ENCODE data around the gene RXFP3. TPM values are rescaled to one million over a fixed set of nuclear protein-coding genes. Genes with fewer than 3 reads are reported as not detected.

RXFP3 gene
- total and polyA plus RNA-seq, 2 of the 8 experiments (the other 6 are each of a cell fraction or from before 2014, with no cell fraction given) = 0.15 TPM; not detected in 1

DNA sequence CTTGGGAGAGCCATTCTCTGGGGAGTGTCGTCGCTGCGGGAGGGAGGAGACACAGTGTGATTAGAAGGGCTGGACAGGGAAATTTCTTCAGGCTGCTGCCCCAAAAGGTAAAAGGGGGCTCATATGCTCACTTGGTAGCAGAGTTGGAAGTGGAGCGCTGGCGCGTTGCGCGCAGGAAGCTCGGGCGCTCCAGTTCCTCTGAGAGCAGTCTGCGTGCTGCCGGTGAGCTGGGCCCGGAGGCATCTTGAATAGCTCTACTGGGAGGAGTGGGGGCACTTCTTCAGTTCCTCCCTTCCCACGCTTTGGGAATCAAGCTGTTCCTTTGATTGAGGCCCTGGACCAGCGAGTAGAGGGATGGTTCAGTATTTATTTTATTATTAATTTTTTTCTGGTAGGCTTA is 2.7 kb downstream of the RXFP3 start:
- Histone ChIP-seq H4K5ac (ENCODE audit: insufficient read length, low read depth, low read length) (no peak overlapping the region), H2BK12ac (ENCODE audit: low read depth, low read length) (no peak overlapping the region), H4K20me1 (replicated peaks in 1 of 2; ENCODE audit: control insufficient read depth in 1 of 2, insufficient read depth in 2 of 2, low read length in 2 of 2) (no peaks in the 10 kb centered on the region), H2BK5ac (ENCODE audit: low read depth, low read length) (no peak overlapping the region), H3K9me3 (ENCODE audit: insufficient read depth in 2 of 2, low read depth in 1 of 2, low read length in 1 of 2) (no peaks in the 10 kb centered on the region), H2BK15ac (ENCODE audit: low read length) (no peak overlapping the region), H3K14ac (ENCODE audit: insufficient read length) (no peak overlapping the region), H2BK20ac (ENCODE audit: low read length) (no peak overlapping the region), H4K91ac (replicated peaks; ENCODE audit: insufficient read length, low read length) (no peak overlapping the region), H3K4me2 (ENCODE audit: insufficient read depth in 1 of 2, low read depth in 2 of 2, low read length in 2 of 2) (no peak overlapping the region), H3K27me3 (replicated peaks in 1 of 4; ENCODE audit: control insufficient read depth in 3 of 4, extremely low read depth in 1 of 4, insufficient read depth in 3 of 4, low read length in 3 of 4) (peaks cover 0 to 17% (median 13%) of the 10 kb centered on the region in 4 experiments; a peak in 5 of 7 replicates), H3K56ac (replicated peaks; ENCODE audit: insufficient read length, low read depth, low read length) (no peak overlapping the region), H3K79me1 (ENCODE audit: low read depth, low read length) (no peaks in the 10 kb centered on the region), H3K79me2 (ENCODE audit: control insufficient read depth in 1 of 2, insufficient read depth in 2 of 2, low read length in 2 of 2) (no peaks in the 10 kb centered on the region), H3K4ac (replicated peaks; ENCODE audit: insufficient read length, low read depth, low read length) (no peak overlapping the region), H2AK5ac (ENCODE audit: low read depth, low read length) (no peak overlapping the region), H3K4me3 (ENCODE audit: extremely low read depth in 1 of 4, insufficient read depth in 2 of 4, low read depth in 3 of 4, low read length in 4 of 4) (no peak overlapping the region), H2AFZ (ENCODE audit: low read length) (no peak overlapping the region), H3K36me3 (ENCODE audit: control insufficient read depth in 2 of 4, insufficient read depth in 4 of 4, low read length in 3 of 4) (no peaks in the 10 kb centered on the region), H3K4me1 (replicated peaks in 1 of 4; ENCODE audit: control insufficient read depth in 3 of 4, insufficient read depth in 4 of 4, low read length in 3 of 4) (peaks cover 0 to 4% (median 3%) of the 10 kb centered on the region in 4 experiments; a peak in 3 of 7 replicates), H4K8ac (ENCODE audit: extremely low read depth, insufficient read depth, low read length) (no peak overlapping the region), H3K23me2 (ENCODE audit: low read depth, low read length) (peaks cover 7% of the 10 kb centered on the region), H3K27ac (ENCODE audit: low read depth, low read length) (no peak overlapping the region), H3K9ac (replicated peaks in 1 of 4; ENCODE audit: extremely low read depth in 1 of 4, low read depth in 3 of 4, low read length in 3 of 4) (no peak overlapping the region), H3K23ac (ENCODE audit: insufficient read length) (no peak overlapping the region), H3K18ac (ENCODE audit: extremely low read depth, low read length) (no peak overlapping the region), H2BK120ac (replicated peaks; ENCODE audit: low read depth, low read length) (no peak overlapping the region)
- CTCF ChIA-PET (ENCODE audit: partially characterized antibody) = interaction anchor here (0.6 to 1.4 kb wide), 7 partner anchors 21 to 145 kb away, joined by 3 to 4 read pairs (median 3); no protein-coding TSS in a partner anchor
- POLR2A ChIA-PET (ENCODE audit: partially characterized antibody) = no interaction called here
- DNase-seq (ENCODE audit: low read depth in 1 of 2, low spot score in 2 of 2) (no peak), FAIRE-seq (no peak)
- 97% methylated on average over 15 of the region's 15 CpGs; no CpG with 5 or more reads in 1 of the 2 experiments for WGBS, 2 experiments (ENCODE audit: extremely low coverage in 1 of 2, insufficient coverage in 1 of 2, insufficient read length in 1 of 2, insufficient replicate concordance in 2 of 2, low coverage in 1 of 2, low lambda C conversion rate in 2 of 2, missing lambda C conversion rate in 1 of 2)
- TF ChIP-seq SP2 (IDR thresholded peaks at IDR 0.05; ENCODE audit: low read length) (no peak), TAF1 (IDR thresholded peaks at IDR 0.05; ENCODE audit: low read depth, low read length) (no peak), SP4 (IDR thresholded peaks at IDR 0.05; ENCODE audit: low read length) (no peak), RXRA (IDR thresholded peaks at IDR 0.05; ENCODE audit: insufficient read depth, low read depth, low read length) (no peak), TEAD4 (IDR thresholded peaks at IDR 0.05; ENCODE audit: low read depth, low read length) (no peak)
- TF ChIP-seq, protein P1, sequence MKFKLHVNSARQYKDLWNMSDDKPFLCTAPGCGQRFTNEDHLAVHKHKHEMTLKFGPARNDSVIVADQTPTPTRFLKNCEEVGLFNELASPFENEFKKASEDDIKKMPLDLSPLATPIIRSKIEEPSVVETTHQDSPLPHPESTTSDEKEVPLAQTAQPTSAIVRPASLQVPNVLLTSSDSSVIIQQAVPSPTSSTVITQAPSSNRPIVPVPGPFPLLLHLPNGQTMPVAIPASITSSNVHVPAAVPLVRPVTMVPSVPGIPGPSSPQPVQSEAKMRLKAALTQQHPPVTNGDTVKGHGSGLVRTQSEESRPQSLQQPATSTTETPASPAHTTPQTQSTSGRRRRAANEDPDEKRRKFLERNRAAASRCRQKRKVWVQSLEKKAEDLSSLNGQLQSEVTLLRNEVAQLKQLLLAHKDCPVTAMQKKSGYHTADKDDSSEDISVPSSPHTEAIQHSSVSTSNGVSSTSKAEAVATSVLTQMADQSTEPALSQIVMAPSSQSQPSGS (IDR thresholded peaks at IDR 0.05; ENCODE audit: low read length) = no peak
